ENCODE measurements around the gene COL9A3. TPM values are rescaled to one million over a fixed set of nuclear protein-coding genes. Genes with fewer than 3 reads are reported as not detected.

COL9A3 gene
- polyA plus RNA-seq, 2 of the 4 experiments (the other 2 are of a cell fraction) = 0.41 to 0.49 TPM

DNA sequence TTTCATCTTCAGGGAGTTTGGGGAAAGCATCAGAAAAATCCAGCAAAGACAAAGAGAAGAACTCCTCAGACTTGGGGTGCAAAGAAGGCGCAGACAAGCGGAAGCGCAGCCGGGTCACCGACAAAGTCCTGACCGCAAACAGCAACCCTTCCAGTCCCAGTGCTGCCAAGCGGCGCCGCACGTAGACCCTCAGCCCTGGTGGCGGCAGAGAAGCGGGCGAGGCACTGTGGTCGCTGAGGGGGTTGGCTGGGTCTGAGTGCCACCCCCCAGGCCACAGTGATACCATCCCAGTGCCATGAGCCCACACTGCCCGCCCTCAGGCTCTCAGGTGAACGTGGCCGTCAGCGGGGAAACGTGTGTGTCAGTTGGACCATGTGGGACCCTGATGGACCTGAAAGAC lies 17.4 kb upstream of the COL9A3 start:
- no peak for TF ChIP-seq HOXB13 (CRISPR knock-in tag; IDR thresholded peaks at IDR 0.05; ENCODE audit: low read depth)
- Histone ChIP-seq H3K4me3 (no peak overlapping the region), H3K9me3 (no peaks in the 10 kb centered on the region), H3K27ac (no peak overlapping the region), H3K4me1 (peaks cover 21% of the 10 kb centered on the region), H3K4me2 (no peak overlapping the region)
- DNase-seq (ENCODE audit: low read depth in 1 of 2, low spot score in 1 of 2) = no peak
- WGBS (ENCODE audit: missing lambda C conversion rate) = 93% methylated on average over 19 of the region's 19 CpGs
- FAIRE-seq = no peak
- ChIA-PET CTCF (interaction anchor here (1.4 to 3.5 kb wide), 4 partner anchors 9 to 132 kb away, joined by 4 to 29 read pairs (median 5); no protein-coding TSS in a partner anchor), POLR2A (no interaction called here)
- no peak for ATAC-seq

DNA sequence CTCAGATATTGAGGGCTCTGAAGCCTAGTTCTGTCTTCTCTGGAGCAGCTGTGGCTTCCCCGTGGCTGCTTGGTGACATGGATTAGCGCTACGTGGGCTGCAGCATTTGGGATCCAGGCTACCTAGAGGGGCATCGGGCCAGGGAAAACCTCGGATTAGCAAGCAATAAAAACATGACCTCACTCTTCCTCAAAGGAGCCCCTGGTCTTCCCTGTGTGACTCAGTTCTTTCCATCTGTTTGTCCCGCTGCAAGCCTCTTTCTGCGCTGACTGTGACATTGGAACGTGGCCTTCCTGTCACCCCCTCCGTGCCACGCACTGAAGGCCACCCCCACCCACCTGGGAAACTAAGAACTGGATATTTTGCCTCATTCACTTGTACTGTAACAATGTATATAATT lies 17.0 kb upstream of the COL9A3 start:
- ChIA-PET POLR2A (no interaction called here), CTCF (interaction anchor here (1.4 to 3.5 kb wide), 3 partner anchors 8 to 132 kb away, joined by 4 to 29 read pairs (median 5); no protein-coding TSS in a partner anchor)
- no peaks in the 10 kb centered on the region for H3K9me3 ChIP-seq
- no peak overlapping the region for H3K27ac ChIP-seq
- FAIRE-seq = no peak
- TF ChIP-seq, protein P1, sequence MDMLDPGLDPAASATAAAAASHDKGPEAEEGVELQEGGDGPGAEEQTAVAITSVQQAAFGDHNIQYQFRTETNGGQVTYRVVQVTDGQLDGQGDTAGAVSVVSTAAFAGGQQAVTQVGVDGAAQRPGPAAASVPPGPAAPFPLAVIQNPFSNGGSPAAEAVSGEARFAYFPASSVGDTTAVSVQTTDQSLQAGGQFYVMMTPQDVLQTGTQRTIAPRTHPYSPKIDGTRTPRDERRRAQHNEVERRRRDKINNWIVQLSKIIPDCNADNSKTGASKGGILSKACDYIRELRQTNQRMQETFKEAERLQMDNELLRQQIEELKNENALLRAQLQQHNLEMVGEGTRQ (IDR thresholded peaks at IDR 0.05) = no peak
- no peak for TF ChIP-seq NFE2L2 (conservative IDR thresholded peaks at IDR 0.05; ENCODE audit: low read length)
- no peak for TF ChIP-seq ZFP36 (IDR thresholded peaks at IDR 0.05; ENCODE audit: borderline replicate concordance, partially characterized antibody)
- TF ChIP-seq, protein P2, sequence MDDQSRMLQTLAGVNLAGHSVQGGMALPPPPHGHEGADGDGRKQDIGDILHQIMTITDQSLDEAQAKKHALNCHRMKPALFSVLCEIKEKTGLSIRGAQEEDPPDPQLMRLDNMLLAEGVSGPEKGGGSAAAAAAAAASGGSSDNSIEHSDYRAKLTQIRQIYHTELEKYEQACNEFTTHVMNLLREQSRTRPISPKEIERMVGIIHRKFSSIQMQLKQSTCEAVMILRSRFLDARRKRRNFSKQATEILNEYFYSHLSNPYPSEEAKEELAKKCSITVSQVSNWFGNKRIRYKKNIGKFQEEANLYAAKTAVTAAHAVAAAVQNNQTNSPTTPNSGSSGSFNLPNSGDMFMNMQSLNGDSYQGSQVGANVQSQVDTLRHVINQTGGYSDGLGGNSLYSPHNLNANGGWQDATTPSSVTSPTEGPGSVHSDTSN (IDR thresholded peaks at IDR 0.05) = no peak
- no peak for TF ChIP-seq EHF (CRISPR knock-in tag; IDR thresholded peaks at IDR 0.05)
- TF ChIP-seq BHLHE40 (IDR thresholded peaks at IDR 0.05; ENCODE audit: low read depth, low read length) = no peak
- no peak for TF ChIP-seq MAZ (IDR thresholded peaks at IDR 0.05; ENCODE audit: borderline replicate concordance, low read depth, low read length)
- no peak for TF ChIP-seq FOSL2 (IDR thresholded peaks at IDR 0.05)
- TF ChIP-seq FOSL2 (CRISPR knock-in tag; IDR thresholded peaks at IDR 0.05) = no peak
- TF ChIP-seq ESRRA (IDR thresholded peaks at IDR 0.05; ENCODE audit: borderline replicate concordance, low read length) = no peak
- TF ChIP-seq CHD4 (IDR thresholded peaks at IDR 0.05; ENCODE audit: borderline replicate concordance) = no peak
- TF ChIP-seq MYC (IDR thresholded peaks at IDR 0.05; ENCODE audit: borderline replicate concordance, low read length) = no peak
- TF ChIP-seq, protein P3, sequence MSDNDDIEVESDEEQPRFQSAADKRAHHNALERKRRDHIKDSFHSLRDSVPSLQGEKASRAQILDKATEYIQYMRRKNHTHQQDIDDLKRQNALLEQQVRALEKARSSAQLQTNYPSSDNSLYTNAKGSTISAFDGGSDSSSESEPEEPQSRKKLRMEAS (IDR thresholded peaks at IDR 0.05) = no peak
- DNase-seq (ENCODE audit: low read depth in 1 of 2, low spot score in 1 of 2) = no peak
- ATAC-seq = no peak
- no peak overlapping the region for H3K4me2 ChIP-seq
- peaks cover 18% of the 10 kb centered on the region for H3K4me1 ChIP-seq
- 92% methylated on average over 10 of the region's 10 CpGs for WGBS (ENCODE audit: missing lambda C conversion rate)
- H3K4me3 ChIP-seq = no peak overlapping the region

DNA sequence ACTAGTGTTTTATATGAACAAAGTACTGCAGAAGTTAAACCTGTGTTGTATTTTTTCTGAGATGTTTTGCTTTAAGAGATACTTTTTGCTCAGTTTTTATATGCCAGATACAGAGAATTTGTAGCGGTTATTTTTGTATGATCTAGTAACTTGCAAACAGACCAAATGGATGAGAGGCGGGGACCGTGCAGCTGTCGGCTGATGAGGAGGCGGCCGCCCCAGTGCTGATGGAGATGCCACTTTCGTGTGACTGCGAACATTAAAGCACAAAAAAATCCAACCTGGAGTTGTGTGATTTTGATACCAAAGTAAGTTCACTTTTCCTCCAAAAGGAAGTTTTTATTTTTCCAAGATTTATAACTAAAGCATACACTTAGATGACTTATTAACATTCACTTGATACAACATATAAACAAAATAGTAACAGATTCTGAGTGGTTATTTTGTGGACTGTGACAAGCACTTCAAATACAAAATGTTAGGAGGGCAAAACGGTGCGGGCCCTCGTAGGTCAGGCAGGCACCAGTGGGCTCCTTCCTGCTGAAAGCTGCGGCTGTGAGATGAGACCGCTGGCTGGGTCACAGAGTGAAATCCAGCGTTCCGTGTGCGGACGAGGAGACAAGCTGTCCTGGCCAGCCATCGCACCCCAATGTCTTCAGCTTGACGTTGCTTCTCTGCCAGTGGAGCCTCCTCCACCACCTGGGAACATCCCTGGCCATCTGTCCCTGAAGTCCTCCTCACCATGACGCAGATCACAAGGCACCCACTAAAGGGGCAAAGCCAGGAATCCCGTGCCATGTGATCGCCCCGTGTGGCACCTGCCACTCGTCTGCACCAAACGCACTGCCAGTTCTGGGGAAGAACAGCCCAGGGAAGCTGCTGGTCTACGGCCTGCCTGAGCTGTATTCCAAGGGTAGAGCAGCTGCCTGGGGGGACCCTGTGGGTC lies 16.3 kb upstream of the COL9A3 start:
- FAIRE-seq = no peak
- no peak overlapping the region for H3K27ac ChIP-seq
- ATAC-seq = no peak
- no peak overlapping the region for H3K4me2 ChIP-seq
- no peaks in the 10 kb centered on the region for H3K9me3 ChIP-seq
- no peak overlapping the region for H3K4me3 ChIP-seq
- ChIA-PET POLR2A (no interaction called here), CTCF (interaction anchor here (0.8 to 3.5 kb wide), 4 partner anchors 8 to 133 kb away, joined by 3 to 29 read pairs (median 9); no protein-coding TSS in a partner anchor)
- WGBS (ENCODE audit: missing lambda C conversion rate) = 93% methylated on average over 26 of the region's 26 CpGs
- peaks cover 17% of the 10 kb centered on the region for H3K4me1 ChIP-seq
- no peak for DNase-seq (ENCODE audit: low read depth in 1 of 2, low spot score in 1 of 2)
- TF ChIP-seq, protein P1 (IDR thresholded peaks at IDR 0.05) = no peak
- TF ChIP-seq ZSCAN20 (CRISPR knock-in tag; IDR thresholded peaks at IDR 0.05) (no peak), HOXB5 (CRISPR knock-in tag; IDR thresholded peaks at IDR 0.05) (no peak), POLR2A (IDR thresholded peaks at IDR 0.05; ENCODE audit: low read length) (no peak), TFCP2L1 (CRISPR knock-in tag; IDR thresholded peaks at IDR 0.05) (no peak), MYC (IDR thresholded peaks at IDR 0.05; ENCODE audit: borderline replicate concordance, low read length) (no peak), POLR2AphosphoS2 (conservative IDR thresholded peaks at IDR 0.05; ENCODE audit: low read length) (no peak), MAZ (IDR thresholded peaks at IDR 0.05; ENCODE audit: borderline replicate concordance, low read depth, low read length) (no peak), JUN (IDR thresholded peaks at IDR 0.05) (no peak), SREBF2 (IDR thresholded peaks at IDR 0.05) (no peak), CBX2 (IDR thresholded peaks at IDR 0.05; ENCODE audit: borderline replicate concordance, low read depth) (no peak), CHD4 (IDR thresholded peaks at IDR 0.05; ENCODE audit: borderline replicate concordance) (no peak), RNF2 (IDR thresholded peaks at IDR 0.05; ENCODE audit: borderline replicate concordance, low read depth) (no peak), HOXB13 (CRISPR knock-in tag; IDR thresholded peaks at IDR 0.05; ENCODE audit: low read depth) (no peak), RFX5 (IDR thresholded peaks at IDR 0.05) (no peak)
- TF ChIP-seq, protein P4, sequence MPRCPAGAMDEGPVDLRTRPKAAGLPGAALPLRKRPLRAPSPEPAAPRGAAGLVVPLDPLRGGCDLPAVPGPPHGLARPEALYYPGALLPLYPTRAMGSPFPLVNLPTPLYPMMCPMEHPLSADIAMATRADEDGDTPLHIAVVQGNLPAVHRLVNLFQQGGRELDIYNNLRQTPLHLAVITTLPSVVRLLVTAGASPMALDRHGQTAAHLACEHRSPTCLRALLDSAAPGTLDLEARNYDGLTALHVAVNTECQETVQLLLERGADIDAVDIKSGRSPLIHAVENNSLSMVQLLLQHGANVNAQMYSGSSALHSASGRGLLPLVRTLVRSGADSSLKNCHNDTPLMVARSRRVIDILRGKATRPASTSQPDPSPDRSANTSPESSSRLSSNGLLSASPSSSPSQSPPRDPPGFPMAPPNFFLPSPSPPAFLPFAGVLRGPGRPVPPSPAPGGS (IDR thresholded peaks at IDR 0.05) = no peak
- TF ChIP-seq, protein P2 (IDR thresholded peaks at IDR 0.05) = no peak
- TF ChIP-seq, protein P5, sequence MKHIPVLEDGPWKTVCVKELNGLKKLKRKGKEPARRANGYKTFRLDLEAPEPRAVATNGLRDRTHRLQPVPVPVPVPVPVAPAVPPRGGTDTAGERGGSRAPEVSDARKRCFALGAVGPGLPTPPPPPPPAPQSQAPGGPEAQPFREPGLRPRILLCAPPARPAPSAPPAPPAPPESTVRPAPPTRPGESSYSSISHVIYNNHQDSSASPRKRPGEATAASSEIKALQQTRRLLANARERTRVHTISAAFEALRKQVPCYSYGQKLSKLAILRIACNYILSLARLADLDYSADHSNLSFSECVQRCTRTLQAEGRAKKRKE (CRISPR knock-in tag; IDR thresholded peaks at IDR 0.05; ENCODE audit: low read depth) = no peak

Measured in A549 (cell line).